Epidermal melanocyte (primary cell): ENCODE results near the gene GXYLT2.

Source experiments
- DNase-seq: peaks from one replicate; pipeline ENCODE4 v3.0.0; 2011; ENCODE audit warnings: low spot score; ENCODE audit not compliant: insufficient read length

Gene GXYLT2

DNA sequence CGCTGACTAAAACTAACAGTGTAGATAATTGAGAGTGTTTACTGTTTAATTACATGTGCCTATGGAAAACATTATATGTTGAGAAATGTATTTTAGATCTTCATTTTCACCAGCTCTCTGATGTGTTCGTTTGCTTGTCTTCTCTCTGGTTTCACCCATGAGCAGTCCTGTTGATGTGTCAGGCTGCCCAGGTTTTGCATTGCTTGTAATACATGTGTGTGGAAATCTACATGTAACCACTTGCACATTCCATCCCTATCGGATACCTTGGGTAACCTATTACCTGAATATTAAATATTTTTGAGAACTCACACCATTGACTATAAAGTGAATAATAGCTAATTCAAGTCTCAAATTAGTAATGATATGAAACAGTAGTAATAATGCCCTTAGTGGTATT is 121.9 kb downstream of the GXYLT2 start:
- no peak for DNase-seq

DNA sequence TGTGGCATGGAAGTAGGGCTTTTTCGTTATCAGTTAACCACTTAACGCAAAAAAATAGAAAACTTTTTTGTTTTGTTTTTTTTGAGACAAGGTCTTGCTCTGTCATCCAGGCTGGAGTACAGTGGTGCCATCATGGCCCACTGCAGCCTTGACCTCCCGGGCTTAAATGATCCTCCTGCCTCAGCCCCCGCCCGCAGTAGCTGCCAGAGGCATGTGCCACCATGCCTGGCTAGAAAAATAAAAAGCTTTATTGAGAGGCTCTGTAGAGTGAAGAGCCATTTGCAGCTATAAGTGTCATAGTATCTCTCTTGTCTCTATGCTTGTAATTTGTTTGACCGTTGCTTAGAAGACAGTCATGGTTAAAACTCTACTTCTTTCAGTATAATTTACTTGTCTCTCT is 122.3 kb downstream of the GXYLT2 start:
- DNase-seq: peak; percentile 58

DNA sequence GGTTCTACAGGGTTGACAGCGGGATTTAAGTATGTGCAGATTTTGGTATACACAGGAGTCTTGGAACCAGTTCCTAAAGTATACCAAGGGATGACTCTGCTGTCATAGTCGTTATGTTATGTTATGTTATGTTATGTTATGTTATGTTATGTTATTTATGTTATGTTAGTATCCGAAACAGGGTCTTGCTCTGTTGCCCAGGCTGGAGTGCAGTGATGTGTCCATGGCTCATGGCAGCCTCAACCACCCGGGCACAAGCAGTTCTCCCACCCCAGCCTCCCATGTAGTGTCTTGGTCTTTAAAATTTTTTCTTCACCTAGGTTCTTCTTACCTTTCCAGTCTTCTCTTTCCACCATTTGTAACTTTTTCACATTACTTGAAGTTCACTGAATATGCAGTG is 130.5 kb downstream of the GXYLT2 start:
- DNase-seq: no peak

DNA sequence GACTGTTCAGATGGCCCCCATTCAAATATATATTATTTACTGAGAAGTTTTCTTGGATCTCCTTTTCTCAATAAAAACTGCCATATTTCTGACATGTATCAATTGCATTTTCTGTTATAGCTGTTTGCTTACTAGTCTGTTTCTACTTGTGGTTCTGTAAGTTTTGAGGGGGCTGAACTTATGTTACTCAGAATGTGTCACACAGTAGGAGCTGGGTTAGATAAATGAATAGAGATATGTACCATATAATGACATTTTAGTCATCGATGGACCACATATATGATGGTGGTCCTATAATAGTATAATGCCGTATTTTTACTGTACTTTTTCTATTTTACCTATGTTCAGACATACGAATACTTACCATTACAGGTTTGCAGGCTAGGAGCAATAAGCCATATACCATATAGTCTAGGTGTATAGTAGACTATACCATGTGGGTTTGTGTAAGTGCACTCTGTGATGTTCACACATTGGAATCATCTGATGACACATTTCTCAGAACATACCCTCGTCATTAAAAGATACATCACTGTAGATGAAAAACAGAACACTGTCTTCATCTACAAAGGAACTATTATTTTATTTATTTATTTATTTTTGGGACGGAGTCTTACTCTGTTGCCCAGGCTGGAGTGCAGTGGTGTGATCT is 131.1 kb downstream of the GXYLT2 start:
- no peak for DNase-seq

DNA sequence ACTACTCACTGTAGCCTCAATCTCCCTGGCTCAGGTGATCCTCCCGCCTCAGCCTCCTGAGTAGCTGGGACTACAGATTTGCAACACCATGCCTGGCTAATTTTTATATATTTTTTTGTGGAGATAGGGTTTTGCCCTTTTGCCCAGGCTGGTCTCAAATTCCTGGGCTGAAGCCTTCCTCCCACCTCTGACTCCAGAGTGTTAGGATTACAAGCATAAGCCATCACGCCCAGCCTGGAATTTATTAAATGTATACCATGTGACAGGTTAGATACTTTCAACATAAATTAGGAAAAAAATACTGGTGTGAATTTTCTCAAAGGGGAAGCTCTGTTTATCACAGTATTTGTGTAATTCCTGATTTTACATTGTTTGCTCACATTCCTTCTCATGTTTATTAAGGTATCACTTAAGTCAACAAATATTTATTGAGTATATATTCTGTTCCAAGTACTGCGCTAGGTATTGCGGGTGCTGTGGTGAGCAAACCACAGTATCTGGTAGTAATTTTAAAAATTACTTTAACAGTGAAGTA is 133.5 kb downstream of the GXYLT2 start:
- no peak for DNase-seq

GRCh38 chr3:73024836-73025235 is 137.0 kb downstream of the GXYLT2 start:
- DNase-seq: no peak

DNA sequence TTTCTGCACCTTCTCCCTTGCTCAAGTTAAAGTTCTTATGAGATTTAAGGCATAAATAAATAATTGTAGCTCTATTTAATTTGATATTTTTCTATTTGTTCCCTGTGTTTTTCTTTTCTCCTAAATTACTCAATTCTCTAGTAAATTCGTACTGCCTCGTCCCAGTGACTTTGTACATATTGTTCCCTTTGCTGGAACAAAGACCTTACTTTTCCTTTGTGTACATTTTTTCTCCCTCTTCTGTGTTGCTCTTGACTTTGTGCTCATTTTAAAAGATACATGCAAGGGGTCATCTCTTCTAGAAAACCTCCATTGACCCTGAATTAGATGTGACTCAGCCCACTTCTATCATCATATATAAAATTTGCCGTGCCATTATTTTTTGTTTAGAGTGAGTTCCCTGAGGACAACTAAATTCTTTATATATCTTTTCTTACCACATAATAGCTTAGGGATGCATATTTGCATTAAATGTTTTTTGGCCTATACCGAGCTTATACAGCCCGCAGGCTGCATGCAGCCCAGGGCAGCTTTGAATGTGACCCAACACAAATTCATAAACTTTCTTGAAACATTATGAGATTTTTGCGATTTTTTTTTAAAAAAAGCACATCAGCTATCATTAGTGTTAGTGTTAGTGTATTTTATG is 138.4 kb downstream of the GXYLT2 start:
- DNase-seq: no peak
